HT-29 (cell line): Measurements from ENCODE around the gene ITPKC. TPM values are rescaled to one million over a fixed set of nuclear protein-coding genes. Genes with fewer than 3 reads are reported as not detected.
"Not testable (repeated sequence)": the region's sequence is repeated elsewhere in the genome, so short reads cannot be mapped to it uniquely, and the experiment has no call there.

Experiments
- DNase-seq: peaks from one replicate; pipeline ENCODE4 v3.0.0-alpha.2; 2015; ENCODE audit warnings: low spot score
- total RNA-seq: library from RNA; depleted of rRNA; stranded (reverse); fragments of >200 nt; shearing (Covaris generic); gene quantifications from 2 replicates; pipeline ENCODE4 v1.2.3, GENCODE V29; 2014

ITPKC gene
- total RNA-seq, 1 experiment from 2014 or later, result 58.5 TPM

- DNase-seq, result peak; percentile 99
These were observed 2.2 kb upstream of the ITPKC start for GRCh38 chr19:40714441-40715299.

DNA sequence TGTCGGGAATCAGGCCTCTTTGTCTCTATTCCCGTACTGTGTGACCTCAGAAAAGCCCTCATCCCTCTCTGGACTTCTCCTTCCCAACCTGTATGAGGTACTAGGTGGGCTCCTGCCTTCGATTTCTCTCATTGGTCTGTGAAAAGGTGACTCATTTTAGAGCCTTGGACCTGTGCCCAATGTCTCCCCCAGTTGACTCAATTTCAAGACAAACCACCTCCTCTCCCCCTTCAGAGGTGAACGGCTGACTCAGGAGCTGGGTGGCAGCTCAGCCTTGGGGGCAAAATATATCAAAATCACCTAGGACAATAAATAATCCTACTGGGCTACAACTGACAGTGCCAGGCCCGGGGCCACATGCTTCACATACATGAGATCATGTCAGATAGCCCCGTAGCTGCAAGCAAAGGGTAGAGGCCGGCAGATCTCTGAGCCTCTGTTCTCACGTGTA is 856 bp upstream of the ITPKC start:
- peak; percentile 89 for DNase-seq

DNA sequence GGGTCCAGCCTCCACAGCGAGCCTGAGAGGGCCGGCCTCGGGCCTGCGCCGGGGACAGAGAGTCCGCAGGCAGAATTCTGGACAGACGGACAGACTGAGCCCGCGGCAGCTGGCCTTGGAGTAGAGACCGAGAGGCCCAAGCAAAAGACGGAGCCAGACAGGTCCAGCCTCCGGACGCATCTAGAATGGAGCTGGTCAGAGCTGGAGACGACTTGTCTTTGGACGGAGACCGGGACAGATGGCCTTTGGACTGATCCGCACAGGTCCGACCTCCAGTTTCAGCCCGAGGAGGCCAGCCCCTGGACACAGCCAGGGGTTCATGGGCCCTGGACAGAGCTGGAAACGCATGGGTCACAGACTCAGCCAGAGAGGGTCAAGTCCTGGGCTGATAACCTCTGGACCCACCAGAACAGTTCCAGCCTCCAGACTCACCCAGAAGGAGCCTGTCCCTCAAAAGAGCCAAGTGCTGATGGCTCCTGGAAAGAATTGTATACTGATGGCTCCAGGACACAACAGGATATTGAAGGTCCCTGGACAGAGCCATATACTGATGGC is 490 bp downstream of the ITPKC start:
- peak; percentile 70 for DNase-seq

DNA sequence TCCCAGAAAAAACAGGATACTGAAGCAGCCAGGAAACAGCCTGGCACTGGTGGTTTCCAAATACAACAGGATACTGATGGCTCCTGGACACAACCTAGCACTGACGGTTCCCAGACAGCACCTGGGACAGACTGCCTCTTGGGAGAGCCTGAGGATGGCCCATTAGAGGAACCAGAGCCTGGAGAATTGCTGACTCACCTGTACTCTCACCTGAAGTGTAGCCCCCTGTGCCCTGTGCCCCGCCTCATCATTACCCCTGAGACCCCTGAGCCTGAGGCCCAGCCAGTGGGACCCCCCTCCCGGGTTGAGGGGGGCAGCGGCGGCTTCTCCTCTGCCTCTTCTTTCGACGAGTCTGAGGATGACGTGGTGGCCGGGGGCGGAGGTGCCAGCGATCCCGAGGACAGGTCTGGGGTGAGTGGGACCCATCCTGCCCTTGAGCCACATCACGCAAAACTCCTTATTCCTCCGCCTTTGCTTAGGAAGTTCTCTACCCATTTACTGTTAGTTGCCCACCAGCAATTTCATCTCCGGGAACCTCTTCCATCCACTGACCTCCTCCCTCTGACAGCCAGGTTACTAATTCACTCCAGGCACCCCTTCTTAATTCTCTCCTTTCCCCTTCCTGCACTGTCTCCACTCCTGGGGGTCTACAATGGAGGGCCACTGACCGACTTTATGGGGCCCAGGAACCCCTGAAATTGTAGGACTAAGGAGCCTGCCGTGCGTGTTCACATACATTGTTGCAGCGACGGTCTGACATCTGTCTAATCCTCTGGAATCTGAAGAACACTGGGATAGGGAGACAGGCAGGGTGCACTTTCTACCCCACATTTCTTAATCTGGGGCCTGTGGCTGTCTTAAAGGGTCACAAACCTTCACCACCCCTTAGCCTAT is 1.2 kb downstream of the ITPKC start:
- DNase-seq, result peak; percentile 68

DNA sequence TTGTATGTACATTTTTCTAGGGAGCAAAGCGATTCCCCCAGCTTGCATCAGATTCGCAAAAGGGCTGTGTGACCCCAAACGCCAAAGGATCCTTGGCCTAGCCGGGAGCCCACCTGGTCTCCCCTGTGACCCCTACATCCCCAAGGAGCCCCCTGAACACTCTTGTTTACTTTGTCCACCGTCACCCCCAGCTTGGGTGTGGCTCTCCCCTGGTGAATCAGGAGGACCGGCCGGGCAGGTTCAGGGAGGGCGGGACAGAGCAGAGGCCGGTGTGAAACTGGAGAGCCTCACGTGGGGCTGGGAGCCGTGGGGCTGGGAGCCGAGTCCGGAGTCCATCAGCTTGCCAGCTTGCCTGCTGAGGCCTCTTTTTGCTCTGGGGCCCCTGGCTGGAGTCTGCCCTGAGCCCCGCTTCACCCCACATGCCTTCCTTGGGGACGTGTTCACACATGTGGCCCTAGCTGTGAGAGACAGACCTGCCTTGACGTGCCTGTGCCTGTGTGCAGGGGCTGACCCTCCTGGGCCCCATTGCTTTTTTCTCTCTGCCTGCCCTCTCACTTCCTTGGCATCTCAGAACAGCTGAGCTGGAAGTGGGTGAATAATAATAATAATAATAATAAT is 2.0 kb downstream of the ITPKC start:
- DNase-seq, result peak; percentile 96

DNA sequence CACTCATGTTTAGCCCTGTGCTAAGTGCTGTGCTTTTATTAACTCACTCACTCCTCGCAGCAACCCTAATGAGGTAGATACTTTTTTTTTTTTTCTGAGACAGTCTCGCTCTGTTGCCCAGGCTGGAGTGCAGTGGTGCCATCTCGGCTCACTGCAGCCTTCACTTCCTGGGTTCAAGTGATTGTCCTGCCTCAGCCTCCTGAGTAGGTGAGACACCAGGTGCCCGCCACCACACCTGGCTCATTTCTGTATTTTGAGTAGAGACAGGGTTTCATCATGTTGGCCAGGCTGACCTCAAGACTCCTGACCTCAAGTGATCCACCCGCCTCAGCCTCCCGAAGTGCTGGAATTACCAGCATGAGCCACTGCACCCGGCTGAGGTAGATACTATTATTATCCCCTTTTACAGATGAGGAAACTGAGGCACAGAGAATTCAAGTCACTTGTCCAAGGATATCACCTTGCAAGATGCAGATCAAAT is 2.5 kb downstream of the ITPKC start:
- DNase-seq, result peak; percentile 31

DNA sequence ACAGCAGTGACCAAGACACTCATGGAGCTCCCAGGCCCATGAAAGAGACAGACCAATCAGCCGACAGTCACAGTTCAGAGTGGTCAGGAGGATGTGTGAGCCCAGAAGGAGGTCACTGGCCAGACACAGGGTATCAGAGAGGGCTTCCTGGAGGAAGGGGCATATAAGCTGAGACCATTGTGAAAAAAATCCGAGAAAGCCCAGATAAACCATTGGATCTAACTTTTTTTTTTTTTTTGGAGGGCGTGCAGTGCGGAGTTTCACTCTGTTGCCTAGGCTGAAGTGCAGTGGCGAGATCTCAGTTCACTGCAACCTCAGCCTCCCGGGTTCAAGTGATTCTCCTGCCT is 4.2 kb downstream of the ITPKC start:
- no peak for DNase-seq

GRCh38 chr19:40721936-40722661 is 5.2 kb downstream of the ITPKC start:
- DNase-seq, result no peak

DNA sequence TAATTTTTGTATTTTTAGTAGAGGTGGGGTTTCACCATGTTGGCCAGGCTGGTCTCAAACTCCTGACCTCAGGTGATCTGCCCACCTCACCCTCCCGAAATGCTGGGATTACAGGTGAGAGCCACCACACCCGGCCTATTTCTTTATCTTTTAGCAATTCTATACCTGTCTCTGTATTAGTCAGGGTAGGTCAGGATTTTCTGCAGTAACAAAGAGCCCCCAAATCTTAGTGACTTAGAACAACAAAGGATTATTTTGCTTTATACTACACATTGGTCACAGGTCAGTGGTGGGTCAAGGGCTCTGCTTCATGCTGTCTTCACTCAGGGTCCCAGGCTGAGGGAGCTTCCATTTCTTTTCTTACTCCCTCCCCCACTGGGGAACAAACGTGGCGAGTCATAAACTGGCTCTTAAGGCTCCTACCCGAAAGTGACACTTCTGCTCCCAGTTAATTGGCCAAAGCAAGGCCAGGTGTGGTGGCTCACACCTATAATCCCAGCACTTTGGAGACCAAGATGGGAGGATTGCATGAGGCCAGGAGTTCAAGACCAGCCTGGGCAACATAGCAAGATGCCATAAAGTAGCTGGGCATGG is 6.8 kb downstream of the ITPKC start:
- DNase-seq, result no peak

DNA sequence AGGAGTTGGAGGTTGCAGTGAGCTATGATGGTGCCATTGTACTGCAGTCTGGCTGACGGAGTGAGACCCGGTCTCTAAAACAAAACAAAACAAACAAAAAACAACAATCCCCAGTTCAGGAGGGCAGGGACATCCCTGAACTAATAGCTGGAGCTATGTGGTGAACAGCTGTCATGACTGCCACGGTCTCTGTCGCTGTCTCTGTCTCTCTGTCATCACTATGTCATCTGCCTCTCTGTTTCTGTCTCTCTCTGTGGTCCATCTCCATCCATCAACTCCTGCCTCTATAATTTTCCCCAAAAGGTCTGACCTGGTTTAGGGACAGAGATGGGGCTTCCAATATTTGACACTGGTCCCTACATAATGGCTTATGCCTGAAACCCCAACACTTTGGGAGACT is 7.4 kb downstream of the ITPKC start:
- DNase-seq, result no peak

DNA sequence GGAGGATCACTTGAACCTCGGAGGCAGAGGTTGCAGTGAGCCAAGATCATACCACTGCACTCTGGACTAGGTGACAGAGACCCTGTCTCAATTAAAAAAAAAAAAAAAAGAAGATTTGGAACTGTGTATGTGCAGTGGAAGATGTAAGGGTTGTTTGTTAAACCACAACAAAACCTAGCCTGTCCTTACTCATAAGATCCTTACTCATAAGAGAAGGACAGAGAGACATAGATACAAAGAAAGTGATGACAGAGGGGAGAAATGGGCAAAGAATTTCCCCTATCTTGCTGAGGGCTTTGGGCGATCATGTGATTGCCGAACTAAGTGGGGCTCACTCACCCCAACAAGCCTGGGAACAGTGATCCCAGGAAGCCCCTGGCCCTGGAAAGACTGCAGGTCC is 7.9 kb downstream of the ITPKC start:
- DNase-seq, result no peak

DNA sequence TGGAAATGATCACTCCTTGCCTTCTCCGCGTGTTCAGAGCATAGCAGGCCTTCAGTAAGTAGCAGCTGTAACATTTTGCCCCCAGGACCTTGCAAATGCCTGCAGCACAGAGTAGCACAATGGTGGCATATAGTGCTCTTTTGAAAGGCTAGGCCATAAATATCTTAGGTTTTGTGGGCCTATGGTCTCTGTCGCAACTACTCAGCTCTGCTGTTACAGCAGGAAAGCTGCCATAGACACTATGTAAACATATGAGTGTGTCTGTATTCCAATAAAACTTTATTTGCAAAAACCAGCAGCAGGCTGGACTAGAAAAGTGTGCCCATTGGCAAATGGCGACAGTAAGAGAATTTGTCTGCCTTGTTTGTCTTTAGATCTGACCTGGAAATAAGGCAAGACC is 9.4 kb downstream of the ITPKC start:
- DNase-seq, result no peak

DNA sequence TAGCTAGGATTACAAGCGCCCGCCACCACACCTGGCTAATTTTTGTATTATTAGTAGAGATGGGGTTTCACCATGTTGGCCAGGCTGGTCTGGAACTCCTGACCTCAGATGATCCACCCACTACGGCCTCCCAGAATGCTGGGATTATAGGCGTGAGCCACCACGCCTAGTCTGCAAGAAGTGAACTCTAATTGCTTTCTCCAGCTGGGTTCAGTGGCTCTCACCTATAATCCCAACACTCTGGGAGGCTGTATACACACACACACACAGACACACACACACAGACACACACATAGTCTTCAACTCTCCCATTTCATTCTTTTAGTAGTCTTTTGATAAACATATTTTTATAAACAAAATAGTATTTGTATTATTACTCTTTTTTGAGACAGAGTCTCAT is 13.2 kb downstream of the ITPKC start:
- DNase-seq, result not testable (repeated sequence)

DNA sequence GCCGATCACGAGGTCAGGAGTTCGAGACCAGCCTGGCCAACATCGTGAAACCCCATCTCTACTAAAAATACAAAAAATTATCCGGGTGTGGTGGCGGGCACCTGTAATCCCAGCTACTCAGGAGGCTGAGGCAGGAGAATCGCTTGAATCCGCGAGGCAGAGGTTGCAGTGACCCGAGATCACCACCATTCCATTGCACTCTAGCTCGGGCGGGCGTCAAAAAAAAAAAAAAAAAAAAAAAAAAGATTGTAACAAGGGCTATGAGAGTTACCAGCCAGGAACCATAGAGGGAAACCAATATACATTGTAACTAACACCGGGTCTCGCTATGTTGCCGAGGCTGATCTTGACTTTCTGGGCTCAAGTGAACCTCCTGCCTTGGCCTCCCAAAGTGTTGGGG is 15.4 kb downstream of the ITPKC start:
- DNase-seq, result not testable (repeated sequence)

DNA sequence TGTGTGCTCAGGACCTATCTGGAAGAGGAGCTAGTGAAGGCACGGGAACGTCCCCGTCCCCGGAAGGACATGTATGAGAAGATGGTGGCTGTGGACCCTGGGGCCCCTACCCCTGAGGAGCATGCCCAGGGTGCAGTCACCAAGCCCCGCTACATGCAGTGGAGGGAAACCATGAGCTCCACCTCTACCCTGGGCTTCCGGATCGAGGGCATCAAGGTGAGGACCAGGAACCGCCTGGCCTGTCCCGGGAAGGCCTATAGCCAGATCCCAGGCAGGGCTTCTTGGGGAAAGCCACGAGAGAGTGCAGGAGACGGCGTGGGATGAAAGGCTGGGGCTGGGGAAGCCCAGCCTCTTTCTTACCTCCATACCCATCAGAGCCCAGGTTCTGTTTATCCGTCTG is 16.2 kb downstream of the ITPKC start:
- DNase-seq, result no peak

GRCh38 chr19:40735013-40735771 is 18.3 kb downstream of the ITPKC start:
- DNase-seq, result no peak

DNA sequence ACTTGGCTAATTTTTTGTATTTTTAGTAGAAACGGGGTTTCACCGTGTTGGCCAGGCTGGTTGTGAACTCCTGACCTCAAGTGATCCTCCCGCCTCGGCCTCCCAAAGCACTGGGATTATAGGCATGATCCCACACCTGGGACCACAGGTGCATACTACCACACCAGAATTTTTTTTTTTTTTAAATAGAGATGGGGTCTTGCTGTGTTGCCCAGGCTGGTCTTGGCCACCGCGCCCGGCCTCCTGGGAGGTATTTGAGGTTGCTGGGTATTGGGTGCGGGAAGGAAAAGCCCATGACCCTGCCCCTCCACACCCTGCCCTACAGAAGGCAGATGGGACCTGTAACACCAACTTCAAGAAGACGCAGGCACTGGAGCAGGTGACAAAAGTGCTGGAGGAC is 19.7 kb downstream of the ITPKC start:
- DNase-seq, result no peak

DNA sequence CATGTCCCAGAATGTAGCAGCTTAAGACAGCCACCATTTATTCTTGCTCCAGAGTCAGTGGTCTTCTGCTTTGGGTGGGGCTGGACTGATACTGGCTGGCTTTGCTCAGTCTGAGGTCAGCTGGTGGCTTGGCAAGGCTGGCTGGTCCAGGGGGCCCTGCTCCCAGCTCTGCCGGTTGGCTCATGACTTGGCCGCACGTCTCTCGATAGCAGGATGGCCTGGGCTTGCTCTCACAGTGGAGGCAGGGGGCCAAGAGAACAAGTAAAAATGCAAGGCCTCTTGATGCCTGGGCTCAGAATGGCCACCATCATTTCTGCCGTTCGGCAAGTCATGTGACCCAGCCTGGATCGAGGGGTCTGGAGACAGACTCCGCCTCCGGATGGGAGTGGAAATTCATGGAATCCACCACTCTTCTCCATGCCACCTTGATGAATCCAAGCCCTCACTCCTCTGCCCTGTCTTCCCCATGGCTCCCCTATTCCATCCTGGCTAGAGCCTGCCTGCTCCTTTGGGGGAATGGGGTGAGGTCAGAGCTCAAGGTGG is 20.3 kb downstream of the ITPKC start:
- DNase-seq, result no peak

- no peak for DNase-seq
These were observed 22.3 kb downstream of the ITPKC start for GRCh38 chr19:40739030-40739839.
